MM.1S (cell line): ENCODE data around the gene NSMF.

Source experiments
- DNase-seq: peaks from one replicate; pipeline ENCODE4 v3.0.0-alpha.2; 2015
- H2AFZ ChIP-seq: fragments of 300-600 bp; sonication (generic); 2 replicates; pipeline ENCODE4 v1.6.0; 2016; ENCODE audit warnings: antibody characterized with exemption, low read length
- H3F3A ChIP-seq: fragments of 300-600 bp; sonication (generic); 2 replicates; pipeline ENCODE4 v1.6.1; 2016; ENCODE audit warnings: mild to moderate bottlenecking, antibody characterized with exemption, low read length, moderate library complexity, mixed read lengths; ENCODE audit not compliant: insufficient read depth
- H3K27ac ChIP-seq: fragments of 300-600 bp; sonication (generic); 2 replicates; pipeline ENCODE4 v1.5.1; 2016; ENCODE audit warnings: mild to moderate bottlenecking, low read length
- H3K27me3 ChIP-seq: fragments of 300-600 bp; sonication (generic); replicated peaks from 2 replicates; pipeline ENCODE4 v1.6.0; 2016; ENCODE audit warnings: low read length; ENCODE audit not compliant: insufficient read depth
- H3K36me3 ChIP-seq: fragments of 300-600 bp; sonication (generic); replicated peaks from 2 replicates; pipeline ENCODE4 v1.6.1; 2016; ENCODE audit warnings: mild to moderate bottlenecking, low read length, mixed read lengths; ENCODE audit not compliant: insufficient read depth
- H3K4me1 ChIP-seq: fragments of 300-600 bp; sonication (generic); 2 replicates; pipeline ENCODE4 v1.6.1; 2016; ENCODE audit warnings: low read length, mixed read lengths
- H3K4me2 ChIP-seq: fragments of 300-600 bp; sonication (generic); 2 replicates; pipeline ENCODE4 v1.6.0; 2016; ENCODE audit warnings: low read depth, low read length
- H3K4me3 ChIP-seq: fragments of 300-600 bp; sonication (generic); 2 replicates; pipeline ENCODE4 v1.5.1; 2016; ENCODE audit warnings: low read length, mixed read lengths
- H3K79me2 ChIP-seq: fragments of 300-600 bp; sonication (generic); 2 replicates; pipeline ENCODE4 v1.6.1; 2016; ENCODE audit warnings: mixed run types, low read length, mixed read lengths
- H3K9ac ChIP-seq: fragments of 300-600 bp; sonication (generic); 2 replicates; pipeline ENCODE4 v1.6.1; 2016; ENCODE audit warnings: low read length, mixed read lengths
- H3K9me2 ChIP-seq: fragments of 300-600 bp; sonication (generic); replicated peaks from 2 replicates; pipeline ENCODE4 v1.6.1; 2016; ENCODE audit warnings: mild to moderate bottlenecking, low read length, mixed read lengths; ENCODE audit not compliant: insufficient read depth
- H3K9me3 ChIP-seq: fragments of 300-600 bp; sonication (generic); replicated peaks from 2 replicates; pipeline ENCODE4 v1.6.1; 2016; ENCODE audit warnings: mild to moderate bottlenecking, low read length, mixed read lengths; ENCODE audit not compliant: insufficient read depth
- H4K20me1 ChIP-seq: fragments of 300-600 bp; sonication (generic); 2 replicates; pipeline ENCODE4 v1.6.1; 2016; ENCODE audit warnings: mild to moderate bottlenecking, low read length, moderate library complexity, mixed read lengths; ENCODE audit not compliant: insufficient read depth
- EZH2 ChIP-seq: fragments of 300-600 bp; sonication (generic); optimal IDR thresholded peaks from 2 replicates; pipeline ENCODE3; 2017; ENCODE audit warnings: low read depth, mild to moderate bottlenecking, antibody characterized with exemption, low read length, mixed read lengths
- EZH2phosphoT487 ChIP-seq: fragments of 300-600 bp; sonication (generic); IDR thresholded peaks from 2 replicates; pipeline ENCODE4 v1.6.1; 2018; ENCODE audit warnings: antibody characterized with exemption, low read length
- TF ChIP-seq, protein P1 (sequence below): fragments of 300-600 bp; sonication (generic); IDR thresholded peaks from 2 replicates; pipeline ENCODE4 v1.5.1; 2016; ENCODE audit warnings: antibody characterized with exemption, low read length, mixed read lengths

The NSMF gene

GRCh38 chr9:137408651-137409405 lies 50.3 kb downstream of the NSMF start:
- Histone ChIP-seq H3F3A (no peaks in the 10 kb centered on the region), H3K4me3 (no peak overlapping the region), H2AFZ (no peak overlapping the region), H3K27ac (no peak overlapping the region), H3K4me1 (no peaks in the 10 kb centered on the region; the same call in 1 of the 2 replicates), H4K20me1 (no peaks in the 10 kb centered on the region), H3K9me2 (no peaks in the 10 kb centered on the region), H3K4me2 (no peak overlapping the region), H3K27me3 (no peaks in the 10 kb centered on the region), H3K36me3 (no peaks in the 10 kb centered on the region), H3K9ac (no peak overlapping the region), H3K79me2 (no peaks in the 10 kb centered on the region), H3K9me3 (no peaks in the 10 kb centered on the region)
- DNase-seq: no peak
- TF ChIP-seq, protein P1, sequence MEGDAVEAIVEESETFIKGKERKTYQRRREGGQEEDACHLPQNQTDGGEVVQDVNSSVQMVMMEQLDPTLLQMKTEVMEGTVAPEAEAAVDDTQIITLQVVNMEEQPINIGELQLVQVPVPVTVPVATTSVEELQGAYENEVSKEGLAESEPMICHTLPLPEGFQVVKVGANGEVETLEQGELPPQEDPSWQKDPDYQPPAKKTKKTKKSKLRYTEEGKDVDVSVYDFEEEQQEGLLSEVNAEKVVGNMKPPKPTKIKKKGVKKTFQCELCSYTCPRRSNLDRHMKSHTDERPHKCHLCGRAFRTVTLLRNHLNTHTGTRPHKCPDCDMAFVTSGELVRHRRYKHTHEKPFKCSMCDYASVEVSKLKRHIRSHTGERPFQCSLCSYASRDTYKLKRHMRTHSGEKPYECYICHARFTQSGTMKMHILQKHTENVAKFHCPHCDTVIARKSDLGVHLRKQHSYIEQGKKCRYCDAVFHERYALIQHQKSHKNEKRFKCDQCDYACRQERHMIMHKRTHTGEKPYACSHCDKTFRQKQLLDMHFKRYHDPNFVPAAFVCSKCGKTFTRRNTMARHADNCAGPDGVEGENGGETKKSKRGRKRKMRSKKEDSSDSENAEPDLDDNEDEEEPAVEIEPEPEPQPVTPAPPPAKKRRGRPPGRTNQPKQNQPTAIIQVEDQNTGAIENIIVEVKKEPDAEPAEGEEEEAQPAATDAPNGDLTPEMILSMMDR: no peak
- TF ChIP-seq EZH2phosphoT487 (no peak), EZH2 (no peak)

DNA sequence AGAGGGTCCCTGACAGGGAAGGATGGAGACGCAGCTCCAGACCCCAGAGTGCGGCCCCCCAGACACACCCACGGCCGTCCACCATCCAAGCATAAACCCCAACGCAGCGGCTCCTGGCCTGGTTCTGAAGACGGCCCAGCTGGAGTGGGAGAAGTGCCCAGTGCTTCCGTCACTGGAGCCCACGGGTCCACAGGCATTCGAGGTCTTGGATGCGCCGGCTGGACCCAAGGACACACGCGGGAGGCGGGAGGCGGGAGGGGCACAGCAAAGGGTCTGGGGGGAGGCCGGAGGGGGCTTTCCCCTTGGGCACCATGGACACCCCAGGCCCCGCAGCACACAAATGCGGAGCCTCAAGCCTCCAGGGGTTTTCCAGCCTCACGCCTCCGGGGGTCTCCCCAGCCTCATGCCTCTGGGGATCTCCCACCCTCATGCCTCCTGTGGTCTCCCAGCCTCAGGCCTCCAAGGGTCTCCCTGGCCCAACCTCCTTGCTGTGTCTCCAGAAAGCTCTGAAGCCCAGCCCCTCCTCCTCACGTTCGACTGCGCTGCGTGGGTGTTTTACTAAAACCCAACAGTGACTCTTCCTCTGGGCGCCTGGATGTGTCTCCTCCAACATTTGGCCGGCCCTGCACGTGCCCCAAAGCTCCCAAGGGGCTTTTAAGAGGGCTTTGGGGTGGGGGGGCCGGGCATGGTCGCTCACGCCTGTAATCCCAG lies 51.4 kb downstream of the NSMF start:
- H3K27me3 ChIP-seq: no peaks in the 10 kb centered on the region
- H4K20me1 ChIP-seq: no peaks in the 10 kb centered on the region
- H3K4me3 ChIP-seq: no peak overlapping the region
- no peak overlapping the region for H2AFZ ChIP-seq
- no peaks in the 10 kb centered on the region; the same call in 1 of the 2 replicates for H3K4me1 ChIP-seq
- no peaks in the 10 kb centered on the region for H3K9me2 ChIP-seq
- no peak overlapping the region for H3K9ac ChIP-seq
- no peaks in the 10 kb centered on the region for H3K9me3 ChIP-seq
- TF ChIP-seq, protein P1: no peak
- TF ChIP-seq EZH2phosphoT487 (no peak), EZH2 (no peak)
- DNase-seq: no peak
- H3K36me3 ChIP-seq: no peaks in the 10 kb centered on the region
- no peaks in the 10 kb centered on the region for H3K79me2 ChIP-seq
- H3F3A ChIP-seq: no peaks in the 10 kb centered on the region
- no peak overlapping the region for H3K4me2 ChIP-seq
- H3K27ac ChIP-seq: no peak overlapping the region

GRCh38 chr9:137406876-137407589 lies 52.1 kb downstream of the NSMF start:
- no peak for DNase-seq
- H3K4me2 ChIP-seq: no peak overlapping the region
- H3K9me3 ChIP-seq: no peaks in the 10 kb centered on the region
- TF ChIP-seq, protein P1: peak; percentile 11; the same call in 1 of the 2 replicates
- TF ChIP-seq EZH2phosphoT487: no peak
- TF ChIP-seq EZH2: no peak
- no peaks in the 10 kb centered on the region for H3K79me2 ChIP-seq
- no peak overlapping the region for H3K9ac ChIP-seq
- H4K20me1 ChIP-seq: no peaks in the 10 kb centered on the region
- no peaks in the 10 kb centered on the region for H3K36me3 ChIP-seq
- H3K27me3 ChIP-seq: no peaks in the 10 kb centered on the region
- no peak overlapping the region for H3K4me3 ChIP-seq
- no peak overlapping the region for H2AFZ ChIP-seq
- H3K9me2 ChIP-seq: no peaks in the 10 kb centered on the region
- no peak overlapping the region for H3K27ac ChIP-seq
- H3F3A ChIP-seq: no peaks in the 10 kb centered on the region
- H3K4me1 ChIP-seq: no peaks in the 10 kb centered on the region; the same call in 1 of the 2 replicates
